Hematopoietic multipotent progenitor cell treated with erythropoietin and hydrocortisone succinate and interleukin-3 and kit ligand, for 17 days (in vitro differentiated cells): ENCODE data around the gene ADARB2.
"Not testable (repeated sequence)": the region's sequence is repeated elsewhere in the genome, so short reads cannot be mapped to it uniquely, and the experiment has no call there.

Source experiments
- DNase-seq: peaks from one replicate; pipeline ENCODE4 v3.0.0-alpha.2; 2015; ENCODE audit warnings: low spot score

Gene ADARB2

DNA sequence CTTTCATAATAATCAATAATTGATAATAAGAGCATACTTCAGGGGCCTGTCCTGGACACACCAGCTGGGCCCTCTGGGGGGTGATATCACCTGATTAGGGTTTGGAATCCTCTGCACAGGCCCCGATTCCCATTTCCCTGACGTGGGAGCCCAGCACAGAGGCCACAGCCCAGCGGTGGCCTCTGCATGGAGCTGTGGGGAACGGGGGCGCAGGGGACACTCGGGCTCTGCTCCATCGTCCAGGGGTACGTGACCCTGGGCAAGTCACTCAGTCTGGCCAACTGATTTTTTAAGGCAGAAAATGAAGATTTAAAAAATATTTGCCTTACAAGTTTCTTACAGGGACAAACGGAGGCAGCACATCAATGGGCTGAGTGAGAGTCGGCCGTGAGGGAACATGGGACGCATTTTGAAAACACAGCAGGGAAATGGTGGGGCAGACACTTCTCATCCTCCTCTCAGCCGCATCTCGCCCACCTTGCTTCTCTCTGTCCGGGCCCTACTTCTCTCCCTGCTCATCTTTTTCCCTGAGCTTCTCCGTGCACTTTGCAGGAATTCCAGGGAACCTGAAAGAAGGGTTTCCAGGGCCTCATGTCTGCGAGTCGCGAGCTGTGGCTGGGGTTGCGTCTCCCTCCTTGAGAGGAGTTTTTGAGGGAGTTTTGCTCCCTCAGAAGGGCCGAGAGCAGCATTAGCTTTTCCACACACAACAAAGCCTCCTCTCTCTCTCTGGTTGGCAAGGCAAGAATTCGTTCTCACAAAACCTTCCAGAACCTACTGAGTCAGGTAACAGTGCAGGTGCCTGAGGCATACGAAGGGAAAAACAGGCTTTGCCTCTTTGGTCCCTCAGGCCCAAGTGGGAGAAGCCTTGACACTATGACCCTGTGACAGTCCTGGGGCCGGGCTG is 369.1 kb downstream of the ADARB2 start:
- DNase-seq: no peak

DNA sequence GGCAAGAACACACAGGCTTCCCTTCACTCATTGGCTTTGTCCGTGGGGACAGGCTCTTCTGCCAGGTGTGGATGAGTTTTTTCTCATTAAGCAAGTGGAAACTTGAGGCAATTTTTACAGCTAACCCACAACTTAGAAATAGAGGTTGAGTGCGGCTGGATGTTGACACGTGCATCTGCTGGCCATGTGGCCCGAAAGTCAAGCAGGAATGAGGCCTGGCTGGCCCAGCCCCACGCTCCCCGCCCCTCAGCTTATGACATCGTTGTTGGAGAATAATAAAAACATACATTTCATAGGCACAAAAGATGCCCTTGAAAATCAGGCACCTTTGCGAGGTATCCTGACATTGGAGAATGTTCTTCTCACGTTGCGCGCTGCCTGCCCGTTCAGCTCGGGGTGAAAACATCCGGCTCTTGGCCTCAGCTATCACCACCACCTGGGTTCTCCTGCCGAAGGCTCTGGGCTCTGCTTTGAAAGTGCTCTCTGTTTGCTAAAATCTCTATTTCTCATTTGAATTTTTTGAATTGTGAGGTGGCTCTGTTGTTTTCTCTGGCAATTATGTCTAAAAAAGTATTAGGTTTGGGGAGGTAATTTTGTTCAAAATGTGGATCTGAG is 370.4 kb downstream of the ADARB2 start:
- no peak for DNase-seq

DNA sequence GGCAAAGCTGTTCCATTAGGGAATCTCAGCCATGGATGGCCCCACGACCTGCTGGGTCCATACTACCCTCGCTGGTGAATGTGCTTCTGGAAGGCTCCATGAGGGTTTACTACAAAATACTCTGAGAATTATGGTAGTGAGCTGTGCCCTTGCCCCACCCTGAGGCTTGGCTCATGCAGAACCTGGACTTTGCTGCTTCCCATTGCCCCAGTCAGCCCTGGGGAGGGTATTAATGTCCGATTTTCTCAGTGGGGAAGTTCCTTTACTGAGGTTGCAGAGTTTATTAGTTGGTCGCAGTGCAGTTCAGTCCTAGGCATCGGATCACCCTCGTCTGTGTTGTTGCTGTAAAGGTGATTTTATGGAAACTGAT is 371.0 kb downstream of the ADARB2 start:
- DNase-seq: no peak

DNA sequence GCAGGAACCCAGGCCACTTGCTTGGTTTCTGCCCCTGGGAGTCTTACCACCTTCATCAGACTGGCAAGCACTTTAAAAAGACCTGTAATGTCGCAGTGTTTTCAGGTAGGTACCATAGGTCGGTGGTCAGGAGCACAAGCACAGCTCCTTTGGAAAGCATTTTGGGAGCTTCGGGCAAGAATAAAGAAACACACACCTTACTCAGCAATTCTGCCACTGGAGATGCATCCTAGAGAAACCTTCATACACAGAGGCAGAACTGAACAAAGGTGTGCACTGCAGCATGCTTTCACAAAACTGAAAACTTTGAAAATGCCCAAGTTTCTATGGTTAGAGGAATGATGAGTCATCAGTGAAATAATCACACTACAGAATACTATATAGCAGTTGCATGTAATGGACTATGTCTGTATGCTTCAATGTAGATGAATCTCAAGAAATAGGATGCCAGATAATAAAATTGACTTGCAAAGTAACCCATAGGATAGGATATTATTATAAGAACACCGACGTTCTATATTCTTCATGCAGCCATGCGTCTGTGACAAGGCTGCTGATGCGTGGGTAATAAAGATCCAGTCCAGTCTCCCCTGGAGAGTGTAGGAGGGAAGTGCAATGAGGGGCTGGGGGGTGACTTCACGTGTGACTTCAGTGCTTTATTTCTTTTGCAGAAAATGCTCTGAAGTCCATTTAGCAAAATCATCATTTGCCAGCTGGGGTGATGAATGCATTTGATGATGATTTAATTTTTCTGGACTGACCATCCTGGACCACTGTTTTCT is 371.6 kb downstream of the ADARB2 start:
- no peak for DNase-seq

DNA sequence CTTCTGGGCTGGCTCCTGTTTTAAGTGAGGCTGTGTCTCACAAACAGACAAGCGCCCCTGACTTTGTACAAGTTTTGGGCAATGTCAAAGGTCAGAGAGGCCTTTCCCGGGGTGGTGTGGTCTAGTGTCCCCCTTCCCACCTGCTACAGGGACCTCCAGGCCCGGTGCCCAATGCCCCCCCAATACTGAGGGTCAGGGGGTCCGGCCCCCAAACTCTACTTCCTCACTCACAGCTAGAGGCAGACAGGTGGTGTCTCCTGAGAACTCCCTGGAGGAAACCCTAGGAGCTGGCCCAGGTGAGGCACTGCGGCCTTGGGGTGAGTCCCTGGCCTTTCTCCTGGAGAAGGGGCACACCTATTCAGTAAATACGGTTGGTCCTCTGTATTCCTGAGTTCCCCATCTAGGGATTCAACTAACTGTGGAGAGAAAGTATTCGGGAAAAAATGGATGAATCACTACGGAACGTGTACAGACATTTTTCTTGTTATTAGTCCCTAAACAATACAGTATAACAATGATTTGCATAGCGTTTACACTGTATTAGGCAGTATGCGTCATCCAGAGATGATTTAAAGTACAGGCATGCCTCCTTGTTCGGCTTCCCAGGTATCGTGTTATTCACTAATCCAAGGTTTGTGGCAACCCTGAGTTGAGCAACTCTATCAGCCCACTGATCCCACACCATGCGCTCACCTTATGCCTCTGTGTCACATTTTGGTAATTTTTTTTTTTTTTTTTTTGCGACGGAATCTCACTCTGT is 373.0 kb downstream of the ADARB2 start:
- DNase-seq: no peak

DNA sequence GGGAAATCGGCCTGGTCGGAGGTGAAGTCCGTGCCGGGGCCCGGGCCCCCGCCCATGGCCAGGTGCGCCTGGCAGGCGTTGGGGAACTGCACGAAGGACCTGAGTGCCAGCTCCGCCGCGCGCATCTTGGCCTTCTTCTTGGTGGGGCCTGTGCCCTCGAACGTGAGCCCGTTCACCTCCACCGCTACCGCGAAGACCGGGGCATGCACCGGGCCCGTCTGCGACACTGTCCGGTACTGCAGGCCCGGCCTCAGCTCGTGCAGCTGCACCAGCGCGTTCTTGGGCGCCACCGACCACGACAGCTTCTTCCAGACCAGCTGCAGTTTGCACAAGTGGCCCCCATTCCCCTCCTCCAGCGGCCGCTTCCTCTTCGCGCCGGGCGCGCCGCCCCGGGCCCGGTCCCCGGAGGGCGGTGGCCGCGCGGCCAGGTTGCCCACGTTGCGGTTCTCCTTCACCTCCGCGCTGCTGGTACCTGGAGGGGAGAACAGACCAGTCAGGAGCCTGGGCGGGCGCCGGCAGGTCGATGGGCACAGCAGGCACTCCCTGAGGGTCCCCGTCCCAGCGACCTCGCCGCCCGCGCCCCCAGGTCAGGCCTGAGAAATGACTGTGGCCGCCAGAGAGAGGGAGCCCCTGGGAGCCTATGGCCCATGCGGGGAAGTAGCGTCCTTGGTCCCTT is 373.7 kb downstream of the ADARB2 start:
- no peak for DNase-seq

DNA sequence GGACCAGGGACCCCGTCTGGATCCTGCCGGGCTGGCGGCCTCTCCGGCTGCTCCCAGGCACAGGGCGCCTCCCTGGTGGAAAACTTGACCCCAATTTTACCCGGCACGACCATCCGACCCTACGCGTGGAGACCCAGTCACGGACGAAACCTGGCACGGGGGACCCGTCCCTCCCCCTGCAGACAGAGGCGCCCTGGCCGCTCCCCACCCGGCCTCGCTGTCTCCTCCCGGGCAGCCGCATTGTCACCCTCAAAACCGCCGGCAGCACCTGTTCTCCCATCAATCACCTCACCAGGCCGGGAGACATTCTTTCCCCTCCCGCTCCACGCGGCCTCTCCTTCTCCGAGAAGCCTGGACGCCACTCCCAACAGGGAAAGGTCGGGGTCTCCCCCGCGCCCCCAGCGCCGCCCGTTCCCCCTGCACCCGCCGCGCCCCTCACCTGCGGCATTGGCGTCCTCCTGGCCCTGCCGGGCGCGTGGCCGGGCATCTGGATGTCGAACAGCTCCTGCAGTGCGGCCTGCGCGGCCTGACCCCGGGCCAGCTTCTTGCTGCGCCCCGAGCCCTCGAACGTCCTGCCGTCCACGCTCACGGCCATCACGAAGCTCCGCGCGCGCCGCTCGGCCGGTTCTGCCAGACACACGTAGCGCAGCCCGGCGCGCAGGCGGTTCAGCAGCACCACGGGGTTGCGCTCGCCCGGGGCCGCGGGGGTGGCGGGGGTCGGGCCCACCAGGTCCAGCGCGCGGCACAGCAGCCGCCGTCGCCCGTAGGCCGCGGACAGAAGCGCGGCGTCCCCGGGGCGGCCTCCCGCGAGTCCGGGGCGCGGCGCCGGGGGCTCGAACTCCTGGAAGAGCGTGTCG is 374.5 kb downstream of the ADARB2 start:
- no peak for DNase-seq

DNA sequence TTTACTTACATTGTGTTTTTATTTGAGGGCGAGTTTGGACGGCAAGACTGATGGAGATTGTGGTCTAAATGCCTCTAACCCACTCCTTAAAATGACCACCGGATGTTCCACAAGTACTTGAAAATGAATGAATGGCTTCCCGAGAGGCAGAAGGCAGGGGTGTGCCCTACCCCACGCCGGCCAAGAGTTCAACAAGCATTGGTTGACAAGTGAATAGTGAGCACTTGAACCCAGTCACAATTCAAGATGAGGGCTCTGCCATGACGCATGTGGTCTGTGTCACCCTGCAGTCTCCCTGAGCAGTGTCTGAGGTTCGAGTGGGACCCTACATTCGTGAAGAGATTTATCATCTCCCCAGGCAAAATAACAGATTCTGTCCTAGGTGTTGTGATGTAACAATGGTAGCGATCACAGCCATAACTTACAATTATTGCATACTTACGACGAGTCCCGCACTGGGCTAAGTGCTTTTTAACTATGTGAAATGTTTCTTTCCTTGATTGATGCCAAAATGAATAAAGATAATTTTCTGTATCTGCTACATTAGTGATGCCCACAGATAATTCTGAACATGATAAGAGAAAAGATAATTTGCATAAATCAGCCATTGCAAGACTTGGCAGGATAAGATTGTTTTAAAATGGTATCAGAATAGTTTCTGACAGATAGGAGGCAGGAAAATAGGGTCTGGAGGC is 375.8 kb downstream of the ADARB2 start:
- DNase-seq: no peak

DNA sequence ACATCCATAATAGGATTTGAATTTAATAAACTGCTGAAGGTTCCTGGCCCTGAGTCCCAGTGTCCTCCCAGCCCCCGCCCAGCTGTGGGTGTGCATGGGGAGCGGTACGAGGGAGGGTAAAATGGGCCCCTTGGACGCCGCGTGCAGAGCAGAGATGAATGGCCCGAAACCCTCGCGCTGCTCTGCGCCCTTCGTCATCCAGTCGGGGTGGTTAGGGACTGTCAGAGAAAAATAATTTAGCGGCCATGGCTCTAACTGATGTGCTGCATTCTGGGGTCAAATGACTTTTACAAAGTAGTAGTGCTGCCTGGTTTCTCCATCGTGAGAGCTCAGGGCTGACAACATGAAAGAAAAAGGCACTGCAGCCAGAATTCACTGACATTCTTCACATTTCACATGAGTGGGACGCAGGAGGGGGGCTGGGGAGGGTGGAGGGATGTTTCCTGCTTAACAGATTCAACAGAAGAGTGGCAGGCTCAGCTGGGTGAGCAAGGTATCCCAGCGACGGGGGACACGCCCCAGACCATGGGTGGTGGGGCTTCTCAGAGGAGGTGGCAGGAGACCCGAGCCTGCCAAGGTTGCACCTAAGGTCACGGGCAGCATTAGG is 376.7 kb downstream of the ADARB2 start:
- DNase-seq: no peak

DNA sequence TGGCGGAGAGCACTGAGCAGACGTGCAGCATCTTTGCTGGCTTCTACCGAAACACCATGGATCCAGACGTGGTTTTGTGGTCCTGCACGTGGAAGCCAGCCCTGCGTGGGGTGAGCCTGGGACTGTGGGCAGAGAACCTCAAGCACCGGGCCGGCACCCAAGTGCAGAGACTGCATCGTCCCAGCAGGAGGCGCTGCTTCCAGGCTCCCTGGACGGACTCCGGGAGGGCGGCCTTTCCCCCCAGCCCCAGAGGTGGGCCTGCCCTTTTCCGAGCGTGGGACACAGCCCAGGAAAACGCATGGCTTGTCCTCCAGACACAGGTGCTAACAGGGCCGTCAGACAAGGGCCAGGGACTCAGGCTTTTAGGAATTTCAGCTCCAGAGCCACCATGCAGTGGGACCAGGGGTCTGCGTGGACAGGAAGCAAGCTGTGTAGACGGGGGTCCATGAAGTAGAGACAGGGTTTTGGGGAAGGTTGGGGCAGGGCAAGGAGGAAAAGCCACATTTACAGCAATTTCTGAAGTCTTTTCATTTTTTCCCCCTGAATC is 377.2 kb downstream of the ADARB2 start:
- DNase-seq: no peak

DNA sequence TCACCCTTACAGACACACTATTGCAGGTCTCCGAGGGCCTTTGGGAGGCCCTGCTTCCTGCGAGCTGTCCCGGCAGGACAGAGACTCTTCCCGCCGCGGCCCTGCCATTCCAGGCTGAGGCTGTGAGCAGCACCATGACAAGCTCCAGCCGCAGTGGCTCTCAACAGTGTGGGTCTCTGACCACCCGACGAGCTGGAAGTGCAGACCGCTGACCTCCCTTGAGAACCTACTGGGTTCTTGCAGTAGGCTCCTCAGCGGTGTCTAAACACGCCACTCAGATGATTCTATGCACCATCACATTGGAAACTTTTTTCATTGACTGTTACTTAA is 377.7 kb downstream of the ADARB2 start:
- no peak for DNase-seq

DNA sequence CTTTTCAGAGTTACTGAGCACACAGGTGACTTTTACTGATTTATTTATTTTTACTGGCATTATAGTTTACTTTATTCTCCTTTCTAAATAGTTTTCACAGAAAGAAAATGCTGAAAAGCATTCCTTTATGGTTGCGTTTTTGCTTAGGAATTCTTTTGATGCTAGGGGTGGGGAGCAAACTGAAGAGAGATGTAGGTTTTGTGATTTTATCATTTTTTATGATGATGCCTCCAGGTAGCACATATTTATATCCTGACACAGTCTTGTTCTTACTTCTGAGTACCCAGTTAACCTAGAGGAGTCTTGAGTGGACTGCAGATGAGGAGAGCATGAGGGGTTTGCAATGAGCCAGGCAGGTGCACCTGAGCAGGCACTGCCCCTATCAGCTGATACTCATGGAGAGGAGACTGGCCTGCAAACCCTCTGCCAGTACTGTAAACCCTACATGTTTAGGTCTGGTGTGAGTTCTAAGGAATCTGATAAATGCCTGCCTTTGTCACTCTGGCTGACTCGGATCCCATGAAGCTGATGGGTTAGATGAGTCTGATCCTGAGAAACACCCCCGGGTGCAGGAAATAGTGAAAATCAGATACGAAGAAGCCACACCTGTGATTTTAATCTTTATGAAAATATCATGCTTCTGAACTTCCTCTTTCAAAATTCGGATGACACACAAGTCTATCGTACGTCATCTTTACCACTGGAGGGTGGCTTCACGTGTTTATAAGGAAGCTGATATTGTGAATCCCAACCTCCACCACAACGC is 378.3 kb downstream of the ADARB2 start:
- DNase-seq: no peak

DNA sequence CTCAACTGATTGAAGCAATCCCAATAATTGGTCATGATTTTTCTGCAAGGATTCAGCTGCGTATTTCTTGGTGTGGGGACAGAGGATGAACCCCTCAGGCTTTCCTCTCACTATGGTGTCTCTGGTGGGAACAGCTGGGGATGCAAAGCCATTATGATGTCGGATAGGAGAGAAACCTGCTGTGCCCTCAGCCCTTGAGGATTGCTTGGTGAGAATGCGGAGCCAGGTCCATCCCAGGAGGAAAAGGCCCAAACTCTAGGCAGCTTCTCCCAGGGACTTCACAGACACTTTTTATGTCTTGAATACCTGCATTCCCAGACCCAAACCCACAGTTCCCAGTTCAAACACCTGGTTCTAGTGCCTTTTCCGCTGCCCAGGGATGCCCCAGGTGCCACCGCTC is 379.2 kb downstream of the ADARB2 start:
- DNase-seq: no peak

DNA sequence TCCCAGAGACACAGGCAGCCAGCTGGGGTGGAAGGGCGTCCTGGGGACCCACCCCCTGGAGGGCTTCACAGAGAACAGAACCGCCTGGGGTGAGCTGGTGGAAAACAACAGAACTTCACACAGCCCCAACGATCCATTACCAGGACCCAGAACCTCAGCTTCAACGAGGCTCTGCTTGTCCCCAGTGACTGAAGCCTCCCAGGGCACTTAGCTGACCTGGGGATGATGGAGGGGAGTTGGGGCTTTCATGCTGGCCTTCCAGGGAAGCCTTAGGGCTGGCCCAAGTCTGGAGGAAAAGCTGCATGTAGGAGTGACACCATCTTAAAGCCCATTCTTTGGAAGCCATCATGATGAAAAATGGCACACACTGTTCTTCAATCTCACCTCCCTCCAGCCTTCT is 381.0 kb downstream of the ADARB2 start:
- no peak for DNase-seq

DNA sequence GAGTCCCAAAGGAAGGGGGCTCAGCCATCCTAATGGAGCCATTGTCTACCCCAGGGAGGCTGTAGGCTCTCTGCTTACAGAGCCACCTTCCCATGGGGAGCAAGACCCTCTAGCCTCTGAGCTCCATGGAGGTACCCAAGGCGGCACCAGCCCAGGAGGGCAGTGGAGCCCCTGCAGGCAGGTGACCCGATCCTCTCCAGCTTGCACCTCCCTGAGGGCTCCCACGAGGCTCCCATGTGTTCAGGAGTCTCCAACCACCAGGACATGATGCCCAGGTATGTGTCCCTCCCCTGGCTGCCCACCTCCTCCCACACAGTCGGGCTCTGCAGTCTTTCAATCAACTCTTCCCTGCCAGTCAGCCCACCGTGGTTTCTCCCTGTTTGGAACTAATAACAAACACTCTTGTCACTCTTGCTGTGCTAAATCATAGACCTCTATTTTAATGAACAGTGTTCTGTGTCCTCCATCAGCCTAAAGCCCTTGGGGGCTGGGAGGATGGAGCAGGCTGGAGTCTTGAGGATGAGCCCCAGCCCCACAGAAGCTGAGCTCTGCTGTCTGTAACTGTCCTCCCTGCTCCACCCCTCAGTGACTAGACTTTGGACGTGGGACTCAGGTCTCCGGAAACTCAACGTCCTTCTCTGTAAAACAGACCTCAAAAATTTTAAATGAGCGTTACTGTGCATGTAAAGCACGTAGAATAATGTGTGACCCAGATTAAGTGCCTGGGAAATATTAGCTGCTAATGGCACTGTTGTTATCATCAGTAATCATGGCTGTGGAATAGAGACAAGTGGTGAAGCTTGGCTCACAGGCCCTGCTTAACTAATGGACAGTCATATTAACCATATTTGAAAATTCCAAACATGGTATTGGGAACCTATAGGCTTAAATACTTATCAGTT is 382.3 kb downstream of the ADARB2 start:
- no peak for DNase-seq

DNA sequence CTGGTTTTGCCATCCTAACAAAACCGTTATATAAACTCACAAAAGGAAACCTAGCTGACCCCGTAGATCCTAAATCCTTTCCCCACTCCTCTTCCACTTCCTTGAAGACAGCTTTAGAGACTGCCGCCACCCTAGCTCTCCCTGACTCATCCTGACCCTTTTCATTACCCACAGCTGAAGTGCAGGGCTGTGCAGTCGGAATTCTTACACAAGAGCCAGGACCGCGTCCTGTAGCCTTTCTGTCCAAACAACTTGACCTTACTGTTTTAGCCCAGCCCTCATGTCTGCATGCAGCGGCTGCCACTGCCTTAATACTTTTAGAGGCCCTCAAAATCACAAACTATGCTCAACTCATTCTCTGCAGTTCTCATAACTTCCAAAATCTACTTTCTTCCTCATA is 385.0 kb downstream of the ADARB2 start:
- not testable (repeated sequence) for DNase-seq

DNA sequence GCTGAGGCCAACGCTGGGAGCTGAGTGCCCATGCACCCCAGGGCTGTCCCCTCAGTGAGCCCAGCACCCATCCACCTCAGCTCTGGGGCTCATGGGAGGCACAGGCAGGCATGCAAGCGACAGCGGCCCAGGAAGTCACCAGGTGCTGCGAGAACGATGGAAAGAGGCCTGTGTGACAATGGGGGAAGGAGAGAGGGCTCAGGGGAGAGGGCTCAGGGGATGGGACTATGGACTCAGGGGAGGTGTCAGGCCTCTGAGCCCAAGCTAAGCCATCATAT is 388.6 kb downstream of the ADARB2 start:
- no peak for DNase-seq
